Gastrocnemius medialis (tissue), 4 donors: Measurements from ENCODE around the gene AP3M1.

Experiments
- POLR2A ChIP-seq, 2 donors: fragments of 450-650 bp; IDR thresholded peaks; one replicate each; pipeline ENCODE4 v1.6.1; 2017; ENCODE audit warnings: antibody characterized with exemption in 2 of 2, mild to moderate bottlenecking in 2 of 2, moderate library complexity in 2 of 2
- TF ChIP-seq, protein P1 (sequence below), 5 experiments: fragments of 450-650 bp in 3 of 5; fragments of 200-600 bp in 2 of 5; sonication (generic) in 2 of 5; IDR thresholded peaks in 4 of 5; conservative IDR thresholded peaks in 1 of 5; 1 replicate in 4 of 5; 2 replicates in 1 of 5; pipeline ENCODE4 v1.5.1; 2016 to 2019; ENCODE audit warnings: antibody characterized with exemption in 5 of 5, mild to moderate bottlenecking in 3 of 5, moderate library complexity in 3 of 5

DNA sequence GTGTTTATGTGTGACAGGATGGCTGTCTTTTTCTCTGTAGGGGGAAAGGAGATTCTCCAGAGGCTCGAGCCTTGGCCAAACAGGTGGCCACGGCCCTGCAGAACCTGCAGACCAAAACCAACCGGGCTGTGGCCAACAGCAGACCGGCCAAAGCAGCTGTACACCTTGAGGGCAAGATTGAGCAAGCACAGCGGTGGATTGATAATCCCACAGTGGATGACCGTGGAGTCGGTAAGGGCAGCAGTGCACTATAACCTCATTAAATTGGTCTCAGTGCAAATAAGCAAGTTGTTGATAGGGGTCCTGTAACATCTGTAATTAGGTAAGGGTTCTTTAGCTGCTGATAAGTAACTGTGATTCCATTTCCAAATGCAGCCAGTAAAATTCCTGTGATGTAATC lies 56.4 kb downstream of the AP3M1 start:
- TF ChIP-seq, protein P1, sequence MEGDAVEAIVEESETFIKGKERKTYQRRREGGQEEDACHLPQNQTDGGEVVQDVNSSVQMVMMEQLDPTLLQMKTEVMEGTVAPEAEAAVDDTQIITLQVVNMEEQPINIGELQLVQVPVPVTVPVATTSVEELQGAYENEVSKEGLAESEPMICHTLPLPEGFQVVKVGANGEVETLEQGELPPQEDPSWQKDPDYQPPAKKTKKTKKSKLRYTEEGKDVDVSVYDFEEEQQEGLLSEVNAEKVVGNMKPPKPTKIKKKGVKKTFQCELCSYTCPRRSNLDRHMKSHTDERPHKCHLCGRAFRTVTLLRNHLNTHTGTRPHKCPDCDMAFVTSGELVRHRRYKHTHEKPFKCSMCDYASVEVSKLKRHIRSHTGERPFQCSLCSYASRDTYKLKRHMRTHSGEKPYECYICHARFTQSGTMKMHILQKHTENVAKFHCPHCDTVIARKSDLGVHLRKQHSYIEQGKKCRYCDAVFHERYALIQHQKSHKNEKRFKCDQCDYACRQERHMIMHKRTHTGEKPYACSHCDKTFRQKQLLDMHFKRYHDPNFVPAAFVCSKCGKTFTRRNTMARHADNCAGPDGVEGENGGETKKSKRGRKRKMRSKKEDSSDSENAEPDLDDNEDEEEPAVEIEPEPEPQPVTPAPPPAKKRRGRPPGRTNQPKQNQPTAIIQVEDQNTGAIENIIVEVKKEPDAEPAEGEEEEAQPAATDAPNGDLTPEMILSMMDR (IDR thresholded peaks at IDR 0.05 in 4 of 5, conservative IDR thresholded peaks at IDR 0.05 in 1 of 5), result no peak
- TF ChIP-seq POLR2A (IDR thresholded peaks at IDR 0.05), result no peak
